ENCODE data around the gene GNAO1.
A peak's percentile ranks its signal among the peaks of the same experiment; 100 is the strongest.

GNAO1 gene

GRCh38 chr16:56347670-56348069, 156.4 kb downstream of the GNAO1 start:
- DNase-seq (ENCODE audit: low read depth in 1 of 2, low spot score in 1 of 2), result no peak

- DNase-seq (ENCODE audit: low read depth in 1 of 2, low spot score in 1 of 2), result no peak
Measured at GRCh38 chr16:56348168-56349085, 157.1 kb downstream of the GNAO1 start.

GRCh38 chr16:56349086-56349415, 157.8 kb downstream of the GNAO1 start:
- no peak for DNase-seq (ENCODE audit: low read depth in 1 of 2, low spot score in 1 of 2)

GRCh38 chr16:56349711-56350161, 158.4 kb downstream of the GNAO1 start:
- no peak for DNase-seq (ENCODE audit: low read depth in 1 of 2, low spot score in 1 of 2)

GRCh38 chr16:56350491-56351405, 159.5 kb downstream of the GNAO1 start:
- DNase-seq (ENCODE audit: low read depth in 1 of 2, low spot score in 1 of 2), result no peak

- DNase-seq (ENCODE audit: low read depth in 1 of 2, low spot score in 1 of 2), result no peak
Measured at GRCh38 chr16:56351481-56351880, 160.2 kb downstream of the GNAO1 start.

- no peak for DNase-seq (ENCODE audit: low read depth in 1 of 2, low spot score in 1 of 2)
Measured at GRCh38 chr16:56352351-56353053, 161.2 kb downstream of the GNAO1 start.

GRCh38 chr16:56353054-56353921, 162.0 kb downstream of the GNAO1 start:
- no peak for DNase-seq (ENCODE audit: low read depth in 1 of 2, low spot score in 1 of 2)

GRCh38 chr16:56354016-56354415, 162.7 kb downstream of the GNAO1 start:
- DNase-seq (ENCODE audit: low read depth in 1 of 2, low spot score in 1 of 2), result no peak

GRCh38 chr16:56354746-56355145, 163.5 kb downstream of the GNAO1 start:
- DNase-seq (ENCODE audit: low read depth in 1 of 2, low spot score in 1 of 2), result no peak

GRCh38 chr16:56355221-56355620, 163.9 kb downstream of the GNAO1 start:
- no peak for DNase-seq (ENCODE audit: low read depth in 1 of 2, low spot score in 1 of 2)

- DNase-seq (ENCODE audit: low read depth in 1 of 2, low spot score in 1 of 2), result no peak
Measured at GRCh38 chr16:56355786-56356275, 164.5 kb downstream of the GNAO1 start.

- DNase-seq (ENCODE audit: low read depth in 1 of 2, low spot score in 1 of 2), result peak; percentile 19 to 30
Measured at GRCh38 chr16:56356276-56357240, 165.3 kb downstream of the GNAO1 start.

- DNase-seq (ENCODE audit: low read depth in 1 of 2, low spot score in 1 of 2), result no peak
Measured at GRCh38 chr16:56357241-56357764, 166.0 kb downstream of the GNAO1 start.

- DNase-seq (ENCODE audit: low read depth in 1 of 2, low spot score in 1 of 2), result no peak
Measured at GRCh38 chr16:56357765-56358322, 166.6 kb downstream of the GNAO1 start.

GRCh38 chr16:56360117-56361008, 169.1 kb downstream of the GNAO1 start:
- no peak for DNase-seq (ENCODE audit: low read depth in 1 of 2, low spot score in 1 of 2)

- DNase-seq (ENCODE audit: low read depth in 1 of 2, low spot score in 1 of 2), result no peak
Measured at GRCh38 chr16:56362057-56362655, 170.9 kb downstream of the GNAO1 start.

All from activated T-helper 1 cell treated with anti-CD3 and anti-CD28 coated beads, Interleukin-2, amount 50 U/mL, for 16 hours (primary cell).